Activated T-cell treated with anti-CD3 and anti-CD28 coated beads, Interleukin-2, amount 50 U/mL, for 72 hours (primary cell): ENCODE data around the gene CPO. TPM values are rescaled to one million over a fixed set of nuclear protein-coding genes. Genes with fewer than 3 reads are reported as not detected.
A peak's percentile ranks its signal among the peaks of the same experiment; 100 is the strongest.

Source experiments
- ATAC-seq, 2 donors: fragments of 150-1000 bp; cut with Tn5 transposase; replicated peaks in 1 of 2; 2 replicates each; pipeline ENCODE4 v1.10.0; 2021; ENCODE audit warnings: moderate library complexity in 2 of 2, mild to moderate bottlenecking in 1 of 2
- DNase-seq, 2 donors: peaks; one replicate each; pipeline ENCODE4 v3.0.0; 2021 to 2022; ENCODE audit warnings: mixed read lengths in 1 of 2
- H3K27ac Mint-ChIP-seq: one replicate; pipeline ENCODE4 v1.8.0; 2022; ENCODE audit warnings: mild to moderate bottlenecking, moderate library complexity, mixed read lengths
- H3K27me3 Mint-ChIP-seq: one replicate; pipeline ENCODE4 v1.8.0; 2022; ENCODE audit warnings: low read depth, mixed read lengths
- H3K36me3 Mint-ChIP-seq, 2 donors: one replicate each; pipeline ENCODE4 v1.8.0; 2022; ENCODE audit warnings: mixed read lengths in 2 of 2, mild to moderate bottlenecking in 1 of 2; ENCODE audit not compliant: insufficient read depth in 2 of 2
- H3K4me1 Mint-ChIP-seq: one replicate; pipeline ENCODE4 v1.8.0; 2022; ENCODE audit warnings: low read depth, mixed read lengths
- H3K4me3 Mint-ChIP-seq, 2 donors: one replicate each; pipeline ENCODE4 v1.8.0; 2022; ENCODE audit warnings: mild to moderate bottlenecking in 2 of 2, mixed read lengths in 2 of 2, moderate library complexity in 2 of 2
- H3K9me3 Mint-ChIP-seq, 2 donors: one replicate each; pipeline ENCODE4 v1.8.0; 2022; ENCODE audit warnings: mixed read lengths in 2 of 2
- total RNA-seq, 2 donors: library from RNA; stranded (reverse); gene quantifications; one replicate each; pipeline ENCODE4 v1.2.3, GENCODE V29; 2022

CPO gene, protein sequence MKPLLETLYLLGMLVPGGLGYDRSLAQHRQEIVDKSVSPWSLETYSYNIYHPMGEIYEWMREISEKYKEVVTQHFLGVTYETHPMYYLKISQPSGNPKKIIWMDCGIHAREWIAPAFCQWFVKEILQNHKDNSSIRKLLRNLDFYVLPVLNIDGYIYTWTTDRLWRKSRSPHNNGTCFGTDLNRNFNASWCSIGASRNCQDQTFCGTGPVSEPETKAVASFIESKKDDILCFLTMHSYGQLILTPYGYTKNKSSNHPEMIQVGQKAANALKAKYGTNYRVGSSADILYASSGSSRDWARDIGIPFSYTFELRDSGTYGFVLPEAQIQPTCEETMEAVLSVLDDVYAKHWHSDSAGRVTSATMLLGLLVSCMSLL
- under 1 TPM in 1 of 2 donors, not detected in 1; 0.21 TPM for total RNA-seq

- ATAC-seq, result no peak
- Mint-ChIP-seq H3K36me3 (no peaks in the 10 kb centered on the region), H3K27me3 (no peaks in the 10 kb centered on the region), H3K4me1 (peaks cover 5% of the 10 kb centered on the region), H3K27ac (no peak within 1 kb of the TSS), H3K4me3 (no peak within 1 kb of the TSS), H3K9me3 (no peaks in the 10 kb centered on the region)
- no peak for DNase-seq
These were observed at the start of gene CPO for GRCh38 chr2:206939340-206939739. Gene CPO, plus strand, starts transcription at chr2:206939518. Its CDS starts 82 bp downstream, at chr2:206939600.

GRCh38 chr2:206890179-206890578 lies 49.1 kb upstream of the CPO start:
- DNase-seq, result no peak
- Mint-ChIP-seq H3K4me1 (no peaks in the 10 kb centered on the region), H3K27me3 (no peaks in the 10 kb centered on the region), H3K27ac (no peak overlapping the region), H3K4me3 (no peak overlapping the region), H3K9me3 (peaks cover 0 to 2% of the 10 kb centered on the region in 2 donors), H3K36me3 (no peaks in the 10 kb centered on the region)
- no peak for ATAC-seq

DNA sequence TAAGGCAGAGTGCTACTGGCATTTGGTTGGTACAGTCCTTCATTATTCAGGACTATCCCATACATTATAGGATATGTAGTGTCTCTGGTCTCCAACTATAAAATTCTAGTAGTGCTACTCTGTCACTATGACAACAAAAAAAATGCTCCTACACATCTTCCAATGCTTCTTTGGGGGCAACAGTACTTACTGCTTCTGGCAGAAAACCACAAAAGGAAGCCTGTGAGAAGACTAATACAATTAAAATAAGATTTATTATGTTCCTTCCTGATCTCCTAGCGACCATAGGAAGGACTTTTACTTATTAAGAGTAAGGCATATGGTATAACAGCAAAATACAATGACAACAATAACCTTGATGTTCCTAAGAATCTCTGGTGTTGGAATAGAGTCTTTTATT lies 48.4 kb upstream of the CPO start:
- Mint-ChIP-seq H3K27me3 (no peaks in the 10 kb centered on the region), H3K9me3 (peaks cover 0 to 4% of the 10 kb centered on the region in 2 donors)
- no peak for ATAC-seq

GRCh38 chr2:206915121-206915520 lies 24.2 kb upstream of the CPO start:
- peak; percentile 100 for ATAC-seq
- no peaks in the 10 kb centered on the region for H3K36me3 Mint-ChIP-seq
- H3K9me3 Mint-ChIP-seq, result no peaks in the 10 kb centered on the region
- no peak overlapping the region for H3K4me3 Mint-ChIP-seq
- peak; percentile 26 to 35 for DNase-seq
- no peaks in the 10 kb centered on the region for H3K27me3 Mint-ChIP-seq
- no peak overlapping the region for H3K27ac Mint-ChIP-seq
- H3K4me1 Mint-ChIP-seq, result no peaks in the 10 kb centered on the region

More for the DNA sequence above, 48.4 kb upstream of the CPO start:
- Mint-ChIP-seq H3K36me3 (no peaks in the 10 kb centered on the region), H3K4me3 (no peak overlapping the region), H3K27ac (no peak overlapping the region), H3K4me1 (no peaks in the 10 kb centered on the region)
- DNase-seq, result no peak

GRCh38 chr2:206918263-206918662 lies 21.1 kb upstream of the CPO start:
- Mint-ChIP-seq H3K9me3 (peaks cover 0 to 1% of the 10 kb centered on the region in 2 donors), H3K4me3 (no peak overlapping the region), H3K27ac (no peak overlapping the region), H3K27me3 (no peaks in the 10 kb centered on the region), H3K36me3 (no peaks in the 10 kb centered on the region), H3K4me1 (no peaks in the 10 kb centered on the region)
- ATAC-seq (no peak), DNase-seq (no peak)

DNA sequence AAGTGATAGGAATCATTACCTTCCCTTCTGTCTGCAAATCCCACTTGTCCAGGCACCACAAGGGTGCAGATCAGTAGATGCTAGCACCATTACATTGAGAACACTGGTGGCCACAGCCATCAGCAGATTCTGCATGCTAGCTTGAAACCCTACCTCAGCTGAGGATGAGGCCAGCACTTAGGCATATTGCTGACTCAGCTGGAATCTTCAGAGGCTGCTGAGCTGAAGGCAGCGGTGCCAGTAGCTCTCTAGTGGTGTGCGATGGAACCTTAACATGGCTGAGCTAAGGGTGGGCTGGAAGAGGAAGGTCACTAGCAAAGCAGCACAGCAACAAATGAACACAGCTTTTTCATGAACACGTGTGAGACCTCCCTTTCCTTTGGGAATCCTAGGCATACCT lies 19.0 kb upstream of the CPO start:
- Mint-ChIP-seq H3K36me3 (peaks cover 0 to 1% of the 10 kb centered on the region in 2 donors), H3K4me1 (no peaks in the 10 kb centered on the region), H3K27ac (no peak overlapping the region), H3K27me3 (no peaks in the 10 kb centered on the region), H3K4me3 (no peak overlapping the region), H3K9me3 (peaks cover 1 to 3% of the 10 kb centered on the region in 2 donors)
- no peak for DNase-seq
- ATAC-seq, result no peak

GRCh38 chr2:206920951-206921350 lies 18.4 kb upstream of the CPO start:
- DNase-seq (no peak), ATAC-seq (peak in 1 of 2 donors; percentile 28)
- H3K4me3 Mint-ChIP-seq, result no peak overlapping the region
- no peaks in the 10 kb centered on the region for H3K4me1 Mint-ChIP-seq
- H3K27me3 Mint-ChIP-seq, result no peaks in the 10 kb centered on the region
- H3K36me3 Mint-ChIP-seq, result peaks cover 0 to 1% of the 10 kb centered on the region in 2 donors
- H3K27ac Mint-ChIP-seq, result no peak overlapping the region
- H3K9me3 Mint-ChIP-seq, result peaks cover 1 to 3% of the 10 kb centered on the region in 2 donors

DNA sequence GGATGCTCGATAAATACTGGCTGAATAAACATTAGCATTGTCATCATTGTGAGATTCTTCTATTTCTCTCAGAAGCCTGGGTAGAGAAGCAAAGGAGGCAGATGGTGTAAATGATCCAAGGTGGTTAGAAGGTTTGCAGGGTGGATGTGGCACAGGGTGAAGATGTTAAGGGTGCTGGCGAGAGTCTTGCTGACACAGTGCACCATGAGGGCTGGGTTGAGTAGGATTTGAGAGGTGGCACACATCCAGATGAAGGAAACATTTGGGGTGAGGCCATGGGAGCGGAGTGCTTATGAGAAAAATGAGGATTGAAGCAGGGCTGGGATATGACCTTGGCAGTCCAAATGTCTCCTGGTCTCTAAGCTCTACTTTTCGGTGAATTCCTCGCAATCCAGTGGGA lies 17.8 kb upstream of the CPO start:
- Mint-ChIP-seq H3K36me3 (peaks cover 0 to 1% of the 10 kb centered on the region in 2 donors), H3K4me1 (no peaks in the 10 kb centered on the region), H3K9me3 (peaks cover 1 to 3% of the 10 kb centered on the region in 2 donors), H3K27ac (no peak overlapping the region), H3K27me3 (no peaks in the 10 kb centered on the region), H3K4me3 (no peak overlapping the region)
- ATAC-seq (no peak), DNase-seq (no peak)

GRCh38 chr2:206935991-206936842 lies 3.1 kb upstream of the CPO start:
- no peak overlapping the region for H3K27ac Mint-ChIP-seq
- no peak for ATAC-seq
- no peak overlapping the region for H3K4me3 Mint-ChIP-seq
- peaks cover 0 to 2% of the 10 kb centered on the region in 2 donors for H3K9me3 Mint-ChIP-seq
- H3K27me3 Mint-ChIP-seq, result no peaks in the 10 kb centered on the region
- H3K4me1 Mint-ChIP-seq, result peaks cover 5% of the 10 kb centered on the region
- no peak for DNase-seq
- no peaks in the 10 kb centered on the region for H3K36me3 Mint-ChIP-seq

DNA sequence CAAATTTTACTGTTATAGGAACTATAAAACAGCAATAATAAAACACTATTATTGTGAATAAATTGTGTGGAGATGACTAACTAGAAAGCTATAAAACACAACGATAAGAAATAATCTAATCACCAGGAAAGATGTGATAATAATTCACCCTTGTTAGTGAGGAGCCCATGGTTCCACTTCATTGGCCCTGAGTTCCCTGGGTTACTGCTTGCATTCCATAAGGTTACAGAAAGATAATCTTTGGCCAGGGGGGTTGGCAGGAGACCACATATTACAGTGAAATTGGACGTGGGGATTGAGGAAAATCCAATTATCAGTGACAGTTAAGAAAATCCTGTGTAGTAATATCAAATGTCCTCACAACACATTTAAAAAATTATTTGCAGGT lies 2.5 kb upstream of the CPO start:
- H3K27me3 Mint-ChIP-seq, result no peaks in the 10 kb centered on the region
- peaks cover 0 to 2% of the 10 kb centered on the region in 2 donors for H3K9me3 Mint-ChIP-seq
- peaks cover 5% of the 10 kb centered on the region for H3K4me1 Mint-ChIP-seq
- no peak overlapping the region for H3K27ac Mint-ChIP-seq
- ATAC-seq (no peak), DNase-seq (no peak)
- H3K4me3 Mint-ChIP-seq, result no peak overlapping the region
- H3K36me3 Mint-ChIP-seq, result no peaks in the 10 kb centered on the region

DNA sequence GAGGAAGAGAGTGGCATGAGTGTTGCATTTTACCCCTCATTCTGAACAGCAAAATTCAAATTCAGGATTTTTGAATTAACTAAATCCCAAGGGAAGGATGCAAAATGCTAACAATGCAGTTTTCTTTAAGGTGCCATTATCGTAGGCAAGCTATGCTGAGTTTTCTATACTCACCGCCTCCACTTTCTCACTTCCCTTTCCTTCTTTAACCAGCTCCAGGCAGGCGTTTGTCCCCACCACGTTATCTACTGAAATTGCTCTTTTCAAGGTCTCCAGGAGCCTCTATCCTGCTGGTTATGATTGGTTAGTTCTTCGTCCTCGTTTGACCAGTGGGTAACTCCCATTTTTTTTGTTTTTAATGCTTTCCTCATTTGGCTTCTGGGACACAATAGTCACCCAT lies 1.8 kb upstream of the CPO start:
- H3K4me1 Mint-ChIP-seq, result peaks cover 5% of the 10 kb centered on the region
- H3K4me3 Mint-ChIP-seq, result no peak overlapping the region
- no peaks in the 10 kb centered on the region for H3K9me3 Mint-ChIP-seq
- H3K27ac Mint-ChIP-seq, result no peak overlapping the region
- ATAC-seq (no peak), DNase-seq (no peak)
- no peaks in the 10 kb centered on the region for H3K36me3 Mint-ChIP-seq
- no peaks in the 10 kb centered on the region for H3K27me3 Mint-ChIP-seq

DNA sequence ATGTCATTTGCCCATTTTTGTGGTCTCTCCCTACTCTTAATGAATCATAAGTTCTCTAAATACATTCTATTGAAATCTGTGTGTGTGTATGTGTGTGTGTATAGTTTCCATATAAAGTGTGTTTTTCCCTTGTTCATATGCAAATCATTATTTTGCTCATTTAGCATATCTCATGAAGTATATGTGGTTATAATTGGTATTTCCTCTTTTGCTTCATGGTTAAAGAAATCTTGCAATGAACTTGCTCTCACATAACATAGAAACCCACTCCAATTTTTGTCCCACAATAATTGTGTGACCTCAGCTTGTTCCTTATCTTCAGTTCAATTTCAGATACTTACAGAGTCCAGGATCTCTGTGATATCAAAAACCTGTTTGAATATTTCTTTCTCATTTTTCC lies 1.2 kb downstream of the CPO start:
- Mint-ChIP-seq H3K27ac (no peak overlapping the region), H3K4me1 (peaks cover 5% of the 10 kb centered on the region), H3K27me3 (no peaks in the 10 kb centered on the region), H3K4me3 (no peak overlapping the region), H3K36me3 (no peaks in the 10 kb centered on the region), H3K9me3 (no peaks in the 10 kb centered on the region)
- DNase-seq (no peak), ATAC-seq (no peak)
